Calu3 (cell line): ENCODE data around the gene MTLN. TPM values are rescaled to one million over a fixed set of nuclear protein-coding genes. Genes with fewer than 3 reads are reported as not detected.
"Not testable (repeated sequence)": the region's sequence is repeated elsewhere in the genome, so short reads cannot be mapped to it uniquely, and the experiment has no call there.

Experiments
- BruUV-seq: library from RNA; stranded (reverse); fragments of 400-500 nt; replicated peaks from 2 replicates; lab custom pipeline; 2021; lab: Mats Ljungman, UMichigan
- CTCF ChIA-PET: fragments of 300-600 bp; sonication (Branson Sonifier 250); formaldehyde crosslinking; loops from one replicate; lab custom pipeline; 2022; ENCODE audit warnings: antibody characterized with exemption; lab: Charles Lee
- DNase-seq: peaks from one replicate; pipeline ENCODE4 v3.0.0; 2022
- H3K27ac Mint-ChIP-seq: one replicate; pipeline ENCODE4 v1.8.0; 2022; ENCODE audit warnings: mixed read lengths; ENCODE audit not compliant: unreplicated experiment
- H3K27me3 Mint-ChIP-seq: one replicate; pipeline ENCODE4 v1.8.0; 2022; ENCODE audit warnings: mixed read lengths; ENCODE audit not compliant: unreplicated experiment
- H3K36me3 Mint-ChIP-seq: one replicate; pipeline ENCODE4 v1.8.0; 2022; ENCODE audit warnings: mild to moderate bottlenecking, moderate library complexity, mixed read lengths; ENCODE audit not compliant: insufficient read depth, unreplicated experiment
- H3K4me1 Mint-ChIP-seq: one replicate; pipeline ENCODE4 v1.8.0; 2022; ENCODE audit warnings: mild to moderate bottlenecking, low read depth, mixed read lengths; ENCODE audit not compliant: unreplicated experiment
- H3K4me3 Mint-ChIP-seq: one replicate; pipeline ENCODE4 v1.8.0; 2022; ENCODE audit warnings: mild to moderate bottlenecking, low read depth, moderate library complexity, mixed read lengths; ENCODE audit not compliant: unreplicated experiment
- H3K9me3 Mint-ChIP-seq: one replicate; pipeline ENCODE4 v1.8.0; 2022; ENCODE audit warnings: low read depth, mixed read lengths; ENCODE audit not compliant: unreplicated experiment
- intact Hi-C: fragments of 100-400 bp; cut with micrococcal nuclease; formaldehyde crosslinking; loops from one replicate; pipeline ENCODE4 v1.10.0; 2022; ENCODE audit not compliant: unreplicated experiment
- total RNA-seq: library from RNA; stranded (reverse); gene quantifications from 2 replicates; pipeline ENCODE4 v1.2.3, GENCODE V29; 2022
- TF ChIP-seq, protein P1 (sequence below): fragments of 200-600 bp; IDR thresholded peaks from one replicate; pipeline ENCODE4 v1.8.0; 2022; ENCODE audit warnings: antibody characterized with exemption; ENCODE audit not compliant: unreplicated experiment

Gene MTLN
- total RNA-seq, 1 experiment from 2014 or later: 54.1 TPM

DNA sequence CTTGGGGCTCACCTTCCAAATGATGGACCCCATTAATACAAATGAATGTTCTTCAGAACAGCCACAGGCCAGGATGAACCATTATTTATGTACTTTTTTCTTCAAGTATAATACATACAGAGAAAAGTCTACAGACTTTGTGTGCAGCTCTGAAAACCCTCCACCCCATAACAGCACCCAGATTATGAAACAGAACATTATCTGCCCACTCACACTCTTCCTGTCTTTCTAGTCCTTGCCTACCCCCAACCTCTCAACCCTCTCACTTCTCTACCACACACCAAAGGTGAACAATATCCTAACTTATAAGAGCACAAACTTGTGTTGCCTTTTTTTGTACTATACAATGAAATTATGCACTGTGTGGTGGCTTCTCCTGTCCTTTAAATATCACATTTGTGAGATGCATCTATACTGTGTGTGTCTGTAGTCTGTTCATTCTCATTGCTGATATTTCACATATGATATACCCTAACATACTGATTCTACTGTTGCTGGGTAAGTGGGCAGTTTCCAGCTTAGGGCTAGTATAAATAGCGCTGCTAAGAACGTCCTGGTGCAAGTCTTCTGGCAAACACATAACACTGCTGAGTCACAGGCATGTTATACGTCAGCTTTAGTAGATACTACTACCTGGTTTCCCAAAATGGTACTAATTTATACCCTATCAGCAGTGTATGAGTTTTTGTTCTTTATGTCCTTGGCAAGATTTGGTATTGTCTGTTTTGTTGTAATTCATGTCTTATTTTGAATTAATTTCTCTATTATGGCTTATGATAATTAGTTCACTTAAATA is 6.5 kb downstream of the MTLN start:
- Mint-ChIP-seq H3K36me3 (peaks cover 29% of the 10 kb centered on the region), H3K27ac (peak overlapping the region; percentile 93), H3K9me3 (no peaks in the 10 kb centered on the region), H3K4me1 (peaks cover 20% of the 10 kb centered on the region), H3K4me3 (peak overlapping the region; percentile 90), H3K27me3 (no peaks in the 10 kb centered on the region)
- DNase-seq: no peak
- CTCF ChIA-PET: no interaction called here
- TF ChIP-seq, protein P1, sequence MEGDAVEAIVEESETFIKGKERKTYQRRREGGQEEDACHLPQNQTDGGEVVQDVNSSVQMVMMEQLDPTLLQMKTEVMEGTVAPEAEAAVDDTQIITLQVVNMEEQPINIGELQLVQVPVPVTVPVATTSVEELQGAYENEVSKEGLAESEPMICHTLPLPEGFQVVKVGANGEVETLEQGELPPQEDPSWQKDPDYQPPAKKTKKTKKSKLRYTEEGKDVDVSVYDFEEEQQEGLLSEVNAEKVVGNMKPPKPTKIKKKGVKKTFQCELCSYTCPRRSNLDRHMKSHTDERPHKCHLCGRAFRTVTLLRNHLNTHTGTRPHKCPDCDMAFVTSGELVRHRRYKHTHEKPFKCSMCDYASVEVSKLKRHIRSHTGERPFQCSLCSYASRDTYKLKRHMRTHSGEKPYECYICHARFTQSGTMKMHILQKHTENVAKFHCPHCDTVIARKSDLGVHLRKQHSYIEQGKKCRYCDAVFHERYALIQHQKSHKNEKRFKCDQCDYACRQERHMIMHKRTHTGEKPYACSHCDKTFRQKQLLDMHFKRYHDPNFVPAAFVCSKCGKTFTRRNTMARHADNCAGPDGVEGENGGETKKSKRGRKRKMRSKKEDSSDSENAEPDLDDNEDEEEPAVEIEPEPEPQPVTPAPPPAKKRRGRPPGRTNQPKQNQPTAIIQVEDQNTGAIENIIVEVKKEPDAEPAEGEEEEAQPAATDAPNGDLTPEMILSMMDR: no peak
- no TSS peak for BruUV-seq
- intact Hi-C loops: no loop called here

DNA sequence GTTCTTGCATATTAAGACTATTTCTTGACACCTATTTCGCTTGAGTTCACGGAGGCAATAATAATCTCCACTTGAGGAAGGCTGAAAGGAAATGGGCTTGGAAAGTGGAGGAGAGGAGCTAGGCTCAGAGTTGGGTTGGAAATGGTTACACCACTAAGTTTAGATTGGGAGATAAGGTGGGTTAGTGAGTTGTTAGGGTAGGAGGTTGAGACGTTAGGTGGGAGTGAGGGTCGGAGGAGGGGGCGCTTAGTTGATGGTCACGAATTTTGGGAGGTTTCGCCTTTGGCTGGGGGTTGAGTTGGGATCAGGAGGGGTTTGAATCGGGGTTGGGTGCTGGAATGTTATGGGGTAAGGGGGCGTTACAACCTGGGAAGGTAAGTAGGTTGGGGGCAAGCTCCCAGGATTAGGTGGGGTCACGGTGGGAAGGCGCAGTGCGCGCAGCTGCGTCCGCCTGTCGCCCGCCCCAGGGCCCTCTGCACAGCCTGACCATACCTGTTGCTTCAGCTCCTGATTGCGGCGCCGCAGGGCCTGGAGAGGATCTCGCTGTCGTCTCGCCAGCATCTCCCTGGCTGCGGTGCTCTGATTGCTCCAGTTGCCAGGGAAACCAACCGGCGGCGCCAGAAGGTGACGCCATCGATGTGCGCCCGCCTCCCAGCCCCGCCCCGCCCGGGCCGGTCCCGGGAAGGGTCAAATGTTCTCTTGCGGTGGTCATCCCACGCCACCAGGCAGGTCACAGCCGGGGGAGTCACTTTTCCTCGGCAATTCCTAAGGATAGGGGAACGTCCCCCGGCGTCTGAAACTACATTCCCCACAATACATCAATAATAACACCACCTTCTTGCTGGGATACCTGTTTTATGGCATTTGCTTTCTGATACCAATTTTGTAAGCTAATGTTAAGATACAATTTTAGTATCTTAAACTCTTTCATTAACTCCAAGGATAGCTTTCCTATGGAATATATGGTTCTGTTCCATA is 7.7 kb downstream of the MTLN start, which contains the start of gene NPHP1:
NPHP1 (minus strand) TSS at position 606 of the 978 bp plus-strand sequence; CDS start at position 561, 45 bp downstream.
- Mint-ChIP-seq H3K36me3 (peaks cover 27% of the 10 kb centered on the region), H3K27me3 (no peaks in the 10 kb centered on the region), H3K4me3 (peak within 1 kb of the TSS; percentile 90), H3K4me1 (peaks cover 16% of the 10 kb centered on the region), H3K27ac (peak within 1 kb of the TSS; percentile 93), H3K9me3 (no peaks in the 10 kb centered on the region)
- TF ChIP-seq, protein P1: no peak
- intact Hi-C loops: no loop called here
- CTCF ChIA-PET: no interaction called here
- DNase-seq: peak; percentile 91
- no TSS peak for BruUV-seq

DNA sequence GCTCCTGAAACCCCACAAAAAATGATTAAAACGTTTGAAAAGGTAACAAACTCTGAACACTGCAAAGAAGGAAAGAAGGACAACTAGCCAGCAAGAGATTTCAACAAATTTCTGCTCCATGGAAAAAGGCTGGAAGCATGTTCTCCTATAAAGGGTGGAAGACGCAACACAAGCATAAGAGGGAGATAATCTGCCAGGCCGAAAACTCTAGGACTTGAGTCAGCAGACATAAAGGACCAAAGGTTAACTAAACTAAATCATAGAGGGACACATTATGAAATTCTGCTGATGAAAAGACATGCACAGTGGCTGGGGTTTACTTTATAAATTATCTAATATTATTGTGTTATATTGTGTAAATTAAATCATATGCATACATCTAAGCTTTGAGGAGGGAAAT is 14.3 kb downstream of the MTLN start:
- no TSS peak for BruUV-seq
- Mint-ChIP-seq H3K4me1 (no peaks in the 10 kb centered on the region), H3K9me3 (no peaks in the 10 kb centered on the region), H3K27me3 (no peaks in the 10 kb centered on the region), H3K4me3 (no peak overlapping the region), H3K27ac (no peak overlapping the region), H3K36me3 (no peaks in the 10 kb centered on the region)
- intact Hi-C loops: no loop called here
- CTCF ChIA-PET: no interaction called here
- DNase-seq: no peak
- TF ChIP-seq, protein P1: no peak

DNA sequence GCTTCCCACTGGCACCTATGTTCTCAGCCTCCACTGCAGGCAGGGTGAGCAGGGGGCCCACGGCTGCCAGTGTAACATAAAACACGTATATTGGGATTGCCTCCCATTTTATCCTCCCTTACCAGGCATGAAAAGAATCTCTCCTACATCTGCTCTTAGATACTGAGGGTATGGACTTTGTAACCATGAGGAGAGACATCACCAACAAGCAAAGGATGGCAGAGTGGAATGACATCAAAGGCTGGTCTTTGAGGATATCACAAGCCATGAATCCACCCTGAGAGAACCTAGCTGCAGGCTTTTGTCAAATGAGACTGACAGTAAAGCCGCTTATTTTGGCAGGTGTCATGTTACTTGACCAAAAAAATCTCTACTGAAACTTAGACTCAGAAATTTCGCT is 14.9 kb downstream of the MTLN start:
- BruUV-seq: no TSS peak
- TF ChIP-seq, protein P1: no peak
- H3K4me1 Mint-ChIP-seq: no peaks in the 10 kb centered on the region
- H3K9me3 Mint-ChIP-seq: no peaks in the 10 kb centered on the region
- H3K36me3 Mint-ChIP-seq: no peaks in the 10 kb centered on the region
- no peak overlapping the region for H3K27ac Mint-ChIP-seq
- intact Hi-C loops: no loop called here
- H3K4me3 Mint-ChIP-seq: no peak overlapping the region
- DNase-seq: no peak
- CTCF ChIA-PET: no interaction called here
- H3K27me3 Mint-ChIP-seq: no peaks in the 10 kb centered on the region

DNA sequence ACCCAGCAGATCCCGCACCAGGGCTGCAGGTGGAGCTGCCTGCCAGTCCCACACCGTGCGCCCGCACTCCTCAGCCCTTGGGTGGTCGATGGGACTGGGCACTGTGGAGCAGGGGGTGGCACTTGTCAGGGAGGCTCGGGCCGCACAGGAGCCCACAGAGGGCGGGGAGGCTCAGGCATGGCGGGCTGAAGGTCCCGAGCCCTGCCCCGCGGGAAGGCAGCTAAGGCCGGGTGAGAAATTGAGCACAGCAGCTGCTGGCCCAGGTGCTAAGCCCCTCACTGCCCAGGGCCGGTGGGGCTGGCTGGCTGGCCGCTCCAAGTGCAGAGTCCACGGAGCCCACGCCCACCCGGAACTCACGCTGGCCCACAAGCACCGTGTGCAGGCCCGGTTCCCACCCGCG is 22.2 kb downstream of the MTLN start:
- H3K27me3 Mint-ChIP-seq, DNase-seq, H3K27ac Mint-ChIP-seq, CTCF ChIA-PET, intact Hi-C loops, H3K36me3 Mint-ChIP-seq, BruUV-seq, H3K4me3 Mint-ChIP-seq, H3K4me1 Mint-ChIP-seq: not testable (repeated sequence)
- H3K9me3 Mint-ChIP-seq: peaks cover 12% of the 10 kb centered on the region
